Peyer's patch (tissue), 4 donors: ENCODE measurements around the gene NSRP1.
"Not testable (repeated sequence)": the region's sequence is repeated elsewhere in the genome, so short reads cannot be mapped to it uniquely, and the experiment has no call there.

Source experiments
- POLR2A ChIP-seq, 2 donors: fragments of 450-650 bp; IDR thresholded peaks; one replicate each; pipeline ENCODE4 v1.5.1; 2017; ENCODE audit warnings: antibody characterized with exemption in 2 of 2, mild to moderate bottlenecking in 2 of 2, moderate library complexity in 2 of 2
- TF ChIP-seq, protein P1 (sequence below), 6 experiments: fragments of 450-650 bp in 4 of 6; fragments of 200-600 bp in 2 of 6; sonication (generic) in 1 of 6; IDR thresholded peaks; one replicate each; pipeline ENCODE4 v1.5.1; 2017 to 2019; ENCODE audit warnings: antibody characterized with exemption in 6 of 6, mild to moderate bottlenecking in 3 of 6, moderate library complexity in 1 of 6

- not testable (repeated sequence) for TF ChIP-seq POLR2A (IDR thresholded peaks at IDR 0.05)
- TF ChIP-seq, protein P1, sequence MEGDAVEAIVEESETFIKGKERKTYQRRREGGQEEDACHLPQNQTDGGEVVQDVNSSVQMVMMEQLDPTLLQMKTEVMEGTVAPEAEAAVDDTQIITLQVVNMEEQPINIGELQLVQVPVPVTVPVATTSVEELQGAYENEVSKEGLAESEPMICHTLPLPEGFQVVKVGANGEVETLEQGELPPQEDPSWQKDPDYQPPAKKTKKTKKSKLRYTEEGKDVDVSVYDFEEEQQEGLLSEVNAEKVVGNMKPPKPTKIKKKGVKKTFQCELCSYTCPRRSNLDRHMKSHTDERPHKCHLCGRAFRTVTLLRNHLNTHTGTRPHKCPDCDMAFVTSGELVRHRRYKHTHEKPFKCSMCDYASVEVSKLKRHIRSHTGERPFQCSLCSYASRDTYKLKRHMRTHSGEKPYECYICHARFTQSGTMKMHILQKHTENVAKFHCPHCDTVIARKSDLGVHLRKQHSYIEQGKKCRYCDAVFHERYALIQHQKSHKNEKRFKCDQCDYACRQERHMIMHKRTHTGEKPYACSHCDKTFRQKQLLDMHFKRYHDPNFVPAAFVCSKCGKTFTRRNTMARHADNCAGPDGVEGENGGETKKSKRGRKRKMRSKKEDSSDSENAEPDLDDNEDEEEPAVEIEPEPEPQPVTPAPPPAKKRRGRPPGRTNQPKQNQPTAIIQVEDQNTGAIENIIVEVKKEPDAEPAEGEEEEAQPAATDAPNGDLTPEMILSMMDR (IDR thresholded peaks at IDR 0.05): not testable (repeated sequence)
Measured at GRCh38 chr17:30200656-30201055, 84.0 kb downstream of the NSRP1 start.
